Gastrocnemius medialis (tissue), 4 donors: ENCODE results near the gene LRRC51.

ENCODE experiments used
- POLR2A ChIP-seq, 2 donors: fragments of 450-650 bp; IDR thresholded peaks; one replicate each; pipeline ENCODE4 v1.6.1; 2017; ENCODE audit warnings: antibody characterized with exemption in 2 of 2, mild to moderate bottlenecking in 2 of 2, moderate library complexity in 2 of 2
- TF ChIP-seq, protein P1 (sequence below), 5 experiments: fragments of 450-650 bp in 3 of 5; fragments of 200-600 bp in 2 of 5; sonication (generic) in 2 of 5; IDR thresholded peaks in 4 of 5; conservative IDR thresholded peaks in 1 of 5; 1 replicate in 4 of 5; 2 replicates in 1 of 5; pipeline ENCODE4 v1.5.1; 2016 to 2019; ENCODE audit warnings: antibody characterized with exemption in 5 of 5, mild to moderate bottlenecking in 3 of 5, moderate library complexity in 3 of 5

- no peak for TF ChIP-seq POLR2A (IDR thresholded peaks at IDR 0.05)
- TF ChIP-seq, protein P1, sequence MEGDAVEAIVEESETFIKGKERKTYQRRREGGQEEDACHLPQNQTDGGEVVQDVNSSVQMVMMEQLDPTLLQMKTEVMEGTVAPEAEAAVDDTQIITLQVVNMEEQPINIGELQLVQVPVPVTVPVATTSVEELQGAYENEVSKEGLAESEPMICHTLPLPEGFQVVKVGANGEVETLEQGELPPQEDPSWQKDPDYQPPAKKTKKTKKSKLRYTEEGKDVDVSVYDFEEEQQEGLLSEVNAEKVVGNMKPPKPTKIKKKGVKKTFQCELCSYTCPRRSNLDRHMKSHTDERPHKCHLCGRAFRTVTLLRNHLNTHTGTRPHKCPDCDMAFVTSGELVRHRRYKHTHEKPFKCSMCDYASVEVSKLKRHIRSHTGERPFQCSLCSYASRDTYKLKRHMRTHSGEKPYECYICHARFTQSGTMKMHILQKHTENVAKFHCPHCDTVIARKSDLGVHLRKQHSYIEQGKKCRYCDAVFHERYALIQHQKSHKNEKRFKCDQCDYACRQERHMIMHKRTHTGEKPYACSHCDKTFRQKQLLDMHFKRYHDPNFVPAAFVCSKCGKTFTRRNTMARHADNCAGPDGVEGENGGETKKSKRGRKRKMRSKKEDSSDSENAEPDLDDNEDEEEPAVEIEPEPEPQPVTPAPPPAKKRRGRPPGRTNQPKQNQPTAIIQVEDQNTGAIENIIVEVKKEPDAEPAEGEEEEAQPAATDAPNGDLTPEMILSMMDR (IDR thresholded peaks at IDR 0.05 in 4 of 5, conservative IDR thresholded peaks at IDR 0.05 in 1 of 5): no peak
Observed at GRCh38 chr11:72078477-72078876, 2.2 kb upstream of the LRRC51 start.
